ENCODE results near the gene RGS9. TPM values are rescaled to one million over a fixed set of nuclear protein-coding genes. Genes with fewer than 3 reads are reported as not detected.
A peak's percentile ranks its signal among the peaks of the same experiment; 100 is the strongest.

Gene RGS9
- total and polyA plus RNA-seq, 2 of the 13 experiments (the other 11 are each of a cell fraction or from before 2014, with no cell fraction given) = 0.44 to 0.74 TPM

GRCh38 chr17:65122836-65123756 is 14.1 kb upstream of the RGS9 start (continued):
- TF ChIP-seq ZNF446 (CRISPR knock-in tag; IDR thresholded peaks at IDR 0.05) = peak; percentile 48; the same call in 1 of the 2 replicates
- no peak for TF ChIP-seq FOXP1 (IDR thresholded peaks at IDR 0.05)
- no peak for TF ChIP-seq FOXP1 (CRISPR knock-in tag; IDR thresholded peaks at IDR 0.05)
- peak; percentile 90; the same call in 1 of the 2 replicates for TF ChIP-seq ZBTB7B (CRISPR knock-in tag; IDR thresholded peaks at IDR 0.05)
- TF ChIP-seq ZNF605 (CRISPR knock-in tag; IDR thresholded peaks at IDR 0.05) = peak; percentile 13; the same call in 1 of the 2 replicates
- TF ChIP-seq CREM (IDR thresholded peaks at IDR 0.05) = no peak
- TF ChIP-seq CREM (CRISPR knock-in tag; IDR thresholded peaks at IDR 0.05) = no peak
- peak; percentile 66; the same call in 1 of the 2 replicates for TF ChIP-seq ZNF317 (CRISPR knock-in tag; IDR thresholded peaks at IDR 0.05)
- no peak for TF ChIP-seq ZNF782 (CRISPR knock-in tag; IDR thresholded peaks at IDR 0.05; ENCODE audit: borderline replicate concordance)
- 0 out of 2 replicates have a peak, but pooled peaks have one; percentile 24 for TF ChIP-seq MIXL1 (CRISPR knock-in tag; IDR thresholded peaks at IDR 0.05)
- TF ChIP-seq, protein P1, sequence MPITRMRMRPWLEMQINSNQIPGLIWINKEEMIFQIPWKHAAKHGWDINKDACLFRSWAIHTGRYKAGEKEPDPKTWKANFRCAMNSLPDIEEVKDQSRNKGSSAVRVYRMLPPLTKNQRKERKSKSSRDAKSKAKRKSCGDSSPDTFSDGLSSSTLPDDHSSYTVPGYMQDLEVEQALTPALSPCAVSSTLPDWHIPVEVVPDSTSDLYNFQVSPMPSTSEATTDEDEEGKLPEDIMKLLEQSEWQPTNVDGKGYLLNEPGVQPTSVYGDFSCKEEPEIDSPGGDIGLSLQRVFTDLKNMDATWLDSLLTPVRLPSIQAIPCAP (CRISPR knock-in tag; IDR thresholded peaks at IDR 0.05; ENCODE audit: low read depth) = peak; percentile 71; the same call in 1 of the 2 replicates
- peak; percentile 77; the same call in 1 of the 2 replicates for TF ChIP-seq ZNF788 (CRISPR knock-in tag; IDR thresholded peaks at IDR 0.05; ENCODE audit: borderline replicate concordance)
- TF ChIP-seq, protein P2, sequence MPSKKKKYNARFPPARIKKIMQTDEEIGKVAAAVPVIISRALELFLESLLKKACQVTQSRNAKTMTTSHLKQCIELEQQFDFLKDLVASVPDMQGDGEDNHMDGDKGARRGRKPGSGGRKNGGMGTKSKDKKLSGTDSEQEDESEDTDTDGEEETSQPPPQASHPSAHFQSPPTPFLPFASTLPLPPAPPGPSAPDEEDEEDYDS (CRISPR knock-in tag; IDR thresholded peaks at IDR 0.05) = peak; percentile 57
- TF ChIP-seq SP4 (CRISPR knock-in tag; IDR thresholded peaks at IDR 0.05) = 0 out of 2 replicates have a peak, but pooled peaks have one; percentile 38
- TF ChIP-seq MTF2 (CRISPR knock-in tag; IDR thresholded peaks at IDR 0.05; ENCODE audit: borderline replicate concordance) = no peak; the same call in 1 of the 2 replicates
- TF ChIP-seq ELF1 (CRISPR knock-in tag; IDR thresholded peaks at IDR 0.05) = peak; percentile 76
- TF ChIP-seq, protein P3, sequence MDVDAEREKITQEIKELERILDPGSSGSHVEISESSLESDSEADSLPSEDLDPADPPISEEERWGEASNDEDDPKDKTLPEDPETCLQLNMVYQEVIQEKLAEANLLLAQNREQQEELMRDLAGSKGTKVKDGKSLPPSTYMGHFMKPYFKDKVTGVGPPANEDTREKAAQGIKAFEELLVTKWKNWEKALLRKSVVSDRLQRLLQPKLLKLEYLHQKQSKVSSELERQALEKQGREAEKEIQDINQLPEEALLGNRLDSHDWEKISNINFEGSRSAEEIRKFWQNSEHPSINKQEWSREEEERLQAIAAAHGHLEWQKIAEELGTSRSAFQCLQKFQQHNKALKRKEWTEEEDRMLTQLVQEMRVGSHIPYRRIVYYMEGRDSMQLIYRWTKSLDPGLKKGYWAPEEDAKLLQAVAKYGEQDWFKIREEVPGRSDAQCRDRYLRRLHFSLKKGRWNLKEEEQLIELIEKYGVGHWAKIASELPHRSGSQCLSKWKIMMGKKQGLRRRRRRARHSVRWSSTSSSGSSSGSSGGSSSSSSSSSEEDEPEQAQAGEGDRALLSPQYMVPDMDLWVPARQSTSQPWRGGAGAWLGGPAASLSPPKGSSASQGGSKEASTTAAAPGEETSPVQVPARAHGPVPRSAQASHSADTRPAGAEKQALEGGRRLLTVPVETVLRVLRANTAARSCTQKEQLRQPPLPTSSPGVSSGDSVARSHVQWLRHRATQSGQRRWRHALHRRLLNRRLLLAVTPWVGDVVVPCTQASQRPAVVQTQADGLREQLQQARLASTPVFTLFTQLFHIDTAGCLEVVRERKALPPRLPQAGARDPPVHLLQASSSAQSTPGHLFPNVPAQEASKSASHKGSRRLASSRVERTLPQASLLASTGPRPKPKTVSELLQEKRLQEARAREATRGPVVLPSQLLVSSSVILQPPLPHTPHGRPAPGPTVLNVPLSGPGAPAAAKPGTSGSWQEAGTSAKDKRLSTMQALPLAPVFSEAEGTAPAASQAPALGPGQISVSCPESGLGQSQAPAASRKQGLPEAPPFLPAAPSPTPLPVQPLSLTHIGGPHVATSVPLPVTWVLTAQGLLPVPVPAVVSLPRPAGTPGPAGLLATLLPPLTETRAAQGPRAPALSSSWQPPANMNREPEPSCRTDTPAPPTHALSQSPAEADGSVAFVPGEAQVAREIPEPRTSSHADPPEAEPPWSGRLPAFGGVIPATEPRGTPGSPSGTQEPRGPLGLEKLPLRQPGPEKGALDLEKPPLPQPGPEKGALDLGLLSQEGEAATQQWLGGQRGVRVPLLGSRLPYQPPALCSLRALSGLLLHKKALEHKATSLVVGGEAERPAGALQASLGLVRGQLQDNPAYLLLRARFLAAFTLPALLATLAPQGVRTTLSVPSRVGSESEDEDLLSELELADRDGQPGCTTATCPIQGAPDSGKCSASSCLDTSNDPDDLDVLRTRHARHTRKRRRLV (CRISPR knock-in tag; IDR thresholded peaks at IDR 0.05) = no peak
- TF ChIP-seq, protein P4, sequence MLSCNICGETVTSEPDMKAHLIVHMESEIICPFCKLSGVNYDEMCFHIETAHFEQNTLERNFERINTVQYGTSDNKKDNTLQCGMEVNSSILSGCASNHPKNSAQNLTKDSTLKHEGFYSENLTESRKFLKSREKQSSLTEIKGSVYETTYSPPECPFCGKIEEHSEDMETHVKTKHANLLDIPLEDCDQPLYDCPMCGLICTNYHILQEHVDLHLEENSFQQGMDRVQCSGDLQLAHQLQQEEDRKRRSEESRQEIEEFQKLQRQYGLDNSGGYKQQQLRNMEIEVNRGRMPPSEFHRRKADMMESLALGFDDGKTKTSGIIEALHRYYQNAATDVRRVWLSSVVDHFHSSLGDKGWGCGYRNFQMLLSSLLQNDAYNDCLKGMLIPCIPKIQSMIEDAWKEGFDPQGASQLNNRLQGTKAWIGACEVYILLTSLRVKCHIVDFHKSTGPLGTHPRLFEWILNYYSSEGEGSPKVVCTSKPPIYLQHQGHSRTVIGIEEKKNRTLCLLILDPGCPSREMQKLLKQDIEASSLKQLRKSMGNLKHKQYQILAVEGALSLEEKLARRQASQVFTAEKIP (CRISPR knock-in tag; IDR thresholded peaks at IDR 0.05; ENCODE audit: borderline replicate concordance) = no peak
- 0 out of 2 replicates have a peak, but pooled peaks have one; percentile 35 for TF ChIP-seq ETS1 (CRISPR knock-in tag; IDR thresholded peaks at IDR 0.05)
- no peak; the same call in 1 of the 2 replicates for TF ChIP-seq ZNF629 (CRISPR knock-in tag; conservative IDR thresholded peaks at IDR 0.05)

Data from HepG2 (cell line).